Right renal cortex interstitium (tissue), 3 donors: ENCODE results near the gene LGSN. TPM values are rescaled to one million over a fixed set of nuclear protein-coding genes. Genes with fewer than 3 reads are reported as not detected.
"Not testable (repeated sequence)": the region's sequence is repeated elsewhere in the genome, so short reads cannot be mapped to it uniquely, and the experiment has no call there.

Experiments used
- DNase-seq, 3 donors: peaks; one replicate each; pipeline ENCODE4 v3.0.0-alpha.2; 2013; ENCODE audit warnings: low read depth in 3 of 3, low spot score in 2 of 3
- polyA plus RNA-seq, 3 donors: library from polyadenylated mRNA; unstranded; fragments of 120-200 nt; gene quantifications; one replicate each; pipeline ENCODE4 v1.2.1, GENCODE V29; 2013; ENCODE audit not compliant: insufficient read length in 3 of 3

Gene LGSN, protein sequence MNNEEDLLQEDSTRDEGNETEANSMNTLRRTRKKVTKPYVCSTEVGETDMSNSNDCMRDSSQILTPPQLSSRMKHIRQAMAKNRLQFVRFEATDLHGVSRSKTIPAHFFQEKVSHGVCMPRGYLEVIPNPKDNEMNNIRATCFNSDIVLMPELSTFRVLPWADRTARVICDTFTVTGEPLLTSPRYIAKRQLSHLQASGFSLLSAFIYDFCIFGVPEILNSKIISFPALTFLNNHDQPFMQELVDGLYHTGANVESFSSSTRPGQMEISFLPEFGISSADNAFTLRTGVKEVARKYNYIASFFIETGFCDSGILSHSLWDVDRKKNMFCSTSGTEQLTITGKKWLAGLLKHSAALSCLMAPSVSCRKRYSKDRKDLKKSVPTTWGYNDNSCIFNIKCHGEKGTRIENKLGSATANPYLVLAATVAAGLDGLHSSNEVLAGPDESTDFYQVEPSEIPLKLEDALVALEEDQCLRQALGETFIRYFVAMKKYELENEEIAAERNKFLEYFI
- polyA plus RNA-seq: under 1 TPM; 0.52 to 0.97 (median 0.71) TPM

DNA sequence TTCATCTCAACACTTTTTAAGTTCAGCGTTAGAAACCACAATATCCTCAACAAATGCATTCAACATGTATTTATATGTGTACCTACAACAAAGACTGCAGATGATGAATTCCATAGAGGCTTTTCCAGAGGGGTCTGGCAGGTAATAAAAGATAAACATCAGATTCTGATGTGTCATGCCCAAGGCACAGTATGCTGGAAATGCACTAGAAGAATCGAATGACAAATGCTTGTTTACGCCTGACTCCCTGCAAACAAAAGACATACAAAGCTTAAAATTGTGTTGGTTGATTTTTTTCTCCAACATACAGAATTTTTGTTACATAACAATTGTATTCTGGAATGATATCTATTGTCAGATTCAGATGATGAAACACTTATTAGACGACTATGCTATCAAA, at the start of gene LGSN:
TSS of gene LGSN (minus strand) at position 45 of the 400 bp plus-strand sequence. CDS start at position 5, 40 bp downstream.
- DNase-seq: no peak

DNA sequence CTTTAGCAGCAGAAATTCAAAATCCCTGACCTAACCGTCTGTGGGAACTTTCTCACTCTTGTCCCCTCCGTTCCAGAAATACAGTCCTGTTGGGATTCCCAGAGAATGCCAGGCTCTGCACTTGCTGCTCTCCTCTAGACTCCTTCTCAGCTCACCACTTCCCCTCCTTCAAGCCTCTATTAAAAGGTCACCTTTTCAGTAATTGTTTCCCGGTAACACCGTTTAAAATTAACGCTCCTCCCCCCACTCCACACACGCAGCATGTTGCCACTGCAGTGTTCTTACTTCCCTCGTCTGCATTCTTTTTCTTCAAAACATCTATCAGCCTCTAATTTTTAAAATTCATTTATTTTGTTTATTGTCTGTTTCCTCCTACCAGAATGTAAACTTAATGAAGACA, 48.6 kb upstream of the LGSN start:
- no peak for DNase-seq

DNA sequence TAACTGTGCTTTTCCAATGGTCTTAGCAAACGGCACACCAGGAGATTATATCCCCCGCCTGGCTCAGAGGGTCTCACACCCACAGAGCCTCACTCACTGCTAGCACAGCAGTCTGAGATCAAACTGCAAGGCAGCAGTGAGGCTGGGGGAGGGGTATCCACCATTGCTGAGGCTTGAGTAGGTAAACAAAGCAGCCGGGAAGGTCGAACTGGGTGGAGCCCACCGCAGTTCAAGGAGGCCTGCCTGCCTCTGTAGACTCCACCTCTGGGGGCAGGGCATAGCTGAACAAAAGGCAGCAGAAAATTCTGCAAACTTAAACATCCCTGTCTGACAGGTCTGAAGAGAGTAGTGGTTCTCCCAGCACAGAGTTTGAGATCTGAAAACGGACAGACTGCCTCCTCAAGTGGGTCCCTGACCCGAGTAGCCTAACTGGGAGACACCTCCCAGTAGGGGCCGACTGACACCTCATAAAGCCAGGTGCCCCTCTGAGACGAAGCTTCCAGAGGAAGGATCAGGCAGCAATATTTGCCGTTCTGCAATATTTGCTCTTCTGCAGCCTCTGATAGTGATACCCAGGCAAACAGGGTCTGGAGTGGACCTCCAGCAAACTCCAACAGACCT, 42.8 kb upstream of the LGSN start:
- not testable (repeated sequence) for DNase-seq

DNA sequence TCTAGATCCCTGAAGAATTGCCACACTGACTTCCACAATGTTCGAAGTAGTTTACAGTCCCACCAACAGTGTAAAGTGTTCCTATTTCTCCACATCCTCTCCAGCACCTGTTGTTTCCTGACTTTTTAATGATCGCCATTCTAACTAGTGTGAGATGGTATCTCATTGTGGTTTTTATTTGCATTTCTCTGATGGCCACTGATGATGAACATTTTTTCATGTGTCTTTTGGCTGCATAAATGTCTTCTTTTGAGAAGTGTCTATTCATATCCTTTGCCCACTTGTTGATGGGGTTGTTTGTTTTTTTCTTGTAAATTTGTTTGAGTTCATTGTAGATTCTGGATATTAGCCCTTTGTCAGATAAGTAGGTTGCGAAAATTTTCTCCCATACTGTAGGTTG, 37.6 kb upstream of the LGSN start:
- DNase-seq: not testable (repeated sequence)

DNA sequence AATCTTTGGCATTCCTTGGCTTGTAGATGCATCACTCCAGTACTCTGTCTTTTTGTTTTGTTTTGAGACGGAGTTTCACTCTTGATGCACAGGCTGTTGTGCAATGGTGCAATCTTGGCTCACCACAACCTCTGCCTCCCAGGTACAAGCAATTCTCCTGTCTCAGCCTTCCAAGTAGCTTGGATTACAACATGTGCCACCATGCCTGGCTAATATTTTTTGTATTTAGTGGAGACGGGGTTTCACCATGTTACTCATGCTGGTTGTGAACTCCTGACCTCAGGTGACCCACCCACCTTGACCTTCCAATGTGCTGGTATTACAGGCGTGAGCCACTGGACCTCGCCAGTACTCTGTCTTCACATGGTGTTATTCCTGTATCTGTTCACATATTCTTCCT, 35.8 kb upstream of the LGSN start:
- no peak for DNase-seq

DNA sequence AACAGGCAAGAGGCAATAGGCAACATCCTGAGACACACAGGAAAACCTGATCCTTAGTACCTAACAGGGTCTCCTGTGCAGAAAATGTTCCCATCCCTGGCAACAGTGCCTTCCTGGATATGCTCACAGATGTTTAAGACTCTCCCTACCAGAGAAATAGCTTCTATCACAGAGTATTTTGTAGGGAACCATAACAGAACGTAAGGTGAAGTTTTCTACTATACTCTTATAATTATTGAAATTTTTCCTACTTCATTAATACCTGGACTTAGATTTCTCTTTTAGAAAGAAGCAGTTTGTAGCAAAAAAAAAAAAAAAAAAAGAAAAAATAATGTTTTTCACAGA, 33.5 kb upstream of the LGSN start:
- DNase-seq: no peak

DNA sequence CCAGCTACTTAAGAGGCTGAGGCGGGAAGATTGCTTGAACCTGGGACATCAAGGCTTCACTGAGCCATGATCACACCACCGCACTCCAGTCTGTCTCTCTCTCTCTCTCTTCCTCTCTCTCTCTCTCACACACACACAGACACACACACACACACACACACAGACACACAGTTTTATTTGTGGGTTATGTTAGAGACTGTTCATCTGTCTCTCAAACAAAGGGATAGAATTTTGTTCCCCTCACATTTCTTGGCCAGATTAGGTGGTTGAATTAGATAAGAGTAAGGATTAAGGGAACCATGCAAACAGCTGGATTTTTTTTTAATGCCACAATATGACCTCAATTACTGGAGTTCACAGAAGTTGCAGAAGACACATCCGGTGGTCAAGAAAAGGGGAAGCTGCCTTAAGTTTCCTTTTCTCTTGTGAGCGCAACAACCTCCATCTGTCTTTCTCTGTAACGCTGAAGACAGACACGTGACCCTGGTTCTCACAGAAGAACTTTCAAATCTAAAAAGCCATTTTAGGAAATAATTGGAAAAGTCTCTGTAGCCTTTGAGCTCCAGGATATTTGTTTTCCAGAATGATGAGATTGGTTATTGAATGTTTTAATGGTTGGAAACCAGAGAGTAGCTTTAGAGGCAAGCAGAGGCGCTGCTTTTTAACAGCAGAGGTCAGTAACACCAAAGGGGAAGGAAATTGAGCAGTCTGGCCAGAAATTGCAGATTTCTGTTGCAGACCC, 32.9 kb upstream of the LGSN start:
- no peak for DNase-seq

DNA sequence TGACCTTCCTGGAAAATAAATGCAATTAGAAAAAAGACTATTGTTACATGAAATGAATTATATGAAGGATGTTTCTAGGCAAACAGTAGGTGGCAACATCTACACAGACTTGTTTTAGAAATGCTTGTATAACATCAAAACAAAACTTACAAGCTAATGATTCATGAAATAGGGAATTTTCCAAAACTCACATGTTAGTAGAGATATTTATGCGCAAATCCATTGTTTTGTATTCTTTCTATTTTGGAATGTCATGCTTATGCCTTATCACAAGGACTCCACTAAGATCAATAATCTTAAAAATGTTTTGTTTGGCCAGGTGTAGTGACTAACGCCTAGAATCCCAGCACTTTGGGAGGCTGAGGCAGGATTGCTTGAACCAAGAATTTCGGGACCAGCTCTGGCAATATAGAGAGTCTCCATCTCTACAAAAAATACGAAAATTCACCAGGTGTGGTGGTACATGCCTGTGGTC, 32.3 kb upstream of the LGSN start:
- DNase-seq: no peak

DNA sequence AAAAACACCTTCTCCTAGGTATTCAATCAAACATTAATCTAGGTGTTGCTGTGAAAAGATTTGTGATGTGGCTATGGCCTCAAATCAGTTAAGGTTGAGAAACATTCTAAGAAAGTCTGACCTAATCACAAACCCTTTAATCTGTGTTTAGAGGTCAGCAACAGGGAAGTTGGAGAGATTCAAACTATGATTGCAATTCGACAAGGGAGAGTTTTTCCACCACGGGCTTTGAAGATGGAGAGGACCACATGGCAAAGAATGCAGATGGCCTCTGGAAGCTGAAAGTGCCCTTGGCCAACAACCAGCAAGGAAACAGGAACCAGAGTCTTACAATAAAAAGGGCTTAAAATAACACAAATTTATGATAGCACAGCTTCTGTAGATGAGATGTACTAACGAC, 29.6 kb upstream of the LGSN start:
- DNase-seq: no peak

DNA sequence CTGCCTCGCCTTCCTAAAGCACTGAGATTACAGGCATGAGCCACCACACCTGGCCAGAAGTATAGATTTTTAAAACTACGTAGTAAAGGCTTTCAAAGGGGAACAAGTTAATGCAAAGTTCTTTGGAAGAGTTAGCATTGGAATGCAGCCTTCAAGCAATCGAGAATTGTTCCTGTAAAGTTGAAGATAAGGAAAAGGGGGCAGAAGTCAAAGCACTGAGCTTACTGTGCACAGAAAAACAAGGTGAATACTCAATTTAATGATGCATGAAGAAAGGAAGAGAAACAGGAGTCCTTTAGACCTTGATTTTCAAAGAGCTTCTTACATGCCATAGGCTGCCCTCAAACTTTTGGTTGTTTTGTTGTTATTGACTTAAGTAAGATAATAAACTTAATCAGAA, 29.1 kb upstream of the LGSN start:
- DNase-seq: no peak

DNA sequence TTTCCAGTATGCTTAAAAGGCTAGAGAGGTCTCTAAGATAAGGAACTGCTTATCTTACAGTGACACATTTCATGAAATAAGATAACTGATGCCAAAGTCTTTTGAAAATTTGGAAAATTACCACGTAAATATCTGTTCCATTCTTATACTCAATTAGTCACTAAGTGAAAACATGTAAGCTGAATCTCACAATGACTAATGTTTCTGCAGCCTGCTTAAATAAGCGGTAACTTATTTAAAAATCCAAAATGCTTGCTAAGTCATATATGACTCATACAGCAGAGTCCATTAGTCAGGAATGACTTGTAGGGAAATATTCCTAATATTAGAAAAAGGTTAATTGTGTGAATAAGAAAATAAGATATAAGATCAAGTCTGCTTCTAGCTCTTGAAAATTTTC, 27.8 kb upstream of the LGSN start:
- no peak for DNase-seq

DNA sequence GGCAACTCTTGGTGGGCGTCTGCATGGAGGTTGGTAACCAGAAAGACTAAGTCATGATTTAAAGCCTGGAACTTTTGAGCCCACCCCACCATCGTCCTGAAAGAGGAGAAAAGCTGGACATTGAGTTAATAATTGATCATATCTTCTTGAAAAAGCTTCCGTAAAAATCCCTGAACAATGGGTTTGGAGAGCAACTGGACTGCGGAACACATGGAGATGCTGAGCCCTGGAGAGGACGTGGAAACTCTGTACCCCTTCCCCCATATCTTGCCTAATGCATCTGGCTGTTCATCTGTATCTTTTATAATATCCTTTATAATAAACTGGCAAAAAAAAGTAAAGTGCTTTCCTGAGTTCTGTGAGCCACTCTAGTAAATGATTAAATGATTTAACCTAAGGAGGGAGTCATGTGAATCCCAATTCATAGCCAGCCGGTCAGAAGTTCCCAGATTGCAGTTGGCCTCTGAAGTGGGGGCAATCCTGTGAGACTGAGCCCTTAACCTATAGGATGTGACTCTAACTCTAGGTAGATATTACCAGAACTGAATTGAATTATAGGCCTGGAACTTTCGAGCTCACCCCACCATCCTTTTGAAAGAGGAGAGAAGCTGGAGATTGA, 26.5 kb upstream of the LGSN start:
- no peak for DNase-seq

DNA sequence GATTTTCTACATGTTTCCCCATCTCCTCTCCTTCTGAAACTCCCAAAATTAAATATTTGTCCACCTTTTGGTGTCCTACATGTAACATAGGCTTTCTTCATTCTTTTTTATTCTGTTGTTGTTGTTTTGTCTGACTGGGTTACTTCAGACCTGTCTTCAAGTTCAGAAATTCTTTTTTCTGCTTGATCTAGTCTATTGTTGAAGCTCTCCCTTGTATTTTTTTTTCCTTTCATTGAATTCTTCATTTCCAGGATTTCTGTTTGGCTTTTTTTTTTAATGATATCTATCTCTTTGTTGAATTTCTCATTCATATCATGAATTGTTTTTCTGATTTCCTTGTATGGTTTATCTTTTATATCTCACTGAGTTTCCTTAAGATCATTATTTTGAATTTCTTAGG, 20.6 kb upstream of the LGSN start:
- no peak for DNase-seq

DNA sequence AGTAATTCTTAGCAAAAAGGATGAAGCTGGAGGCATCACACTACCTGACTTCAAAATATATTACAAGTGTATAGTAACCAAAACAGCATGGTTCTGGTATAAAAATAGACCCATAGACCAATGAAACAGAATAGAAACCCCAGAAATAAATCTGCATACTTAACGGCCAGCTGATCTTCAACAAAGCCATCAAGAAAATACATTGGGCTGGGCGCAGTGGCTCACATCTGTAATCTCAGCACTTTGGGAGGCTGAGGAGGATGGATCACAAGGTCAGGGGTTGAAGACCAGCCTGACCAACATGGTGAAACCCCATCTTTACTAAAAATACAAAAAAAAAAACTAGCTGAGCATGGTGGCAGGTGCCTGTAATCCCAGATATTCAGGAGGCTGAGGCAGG, 14.9 kb upstream of the LGSN start:
- DNase-seq: not testable (repeated sequence)

DNA sequence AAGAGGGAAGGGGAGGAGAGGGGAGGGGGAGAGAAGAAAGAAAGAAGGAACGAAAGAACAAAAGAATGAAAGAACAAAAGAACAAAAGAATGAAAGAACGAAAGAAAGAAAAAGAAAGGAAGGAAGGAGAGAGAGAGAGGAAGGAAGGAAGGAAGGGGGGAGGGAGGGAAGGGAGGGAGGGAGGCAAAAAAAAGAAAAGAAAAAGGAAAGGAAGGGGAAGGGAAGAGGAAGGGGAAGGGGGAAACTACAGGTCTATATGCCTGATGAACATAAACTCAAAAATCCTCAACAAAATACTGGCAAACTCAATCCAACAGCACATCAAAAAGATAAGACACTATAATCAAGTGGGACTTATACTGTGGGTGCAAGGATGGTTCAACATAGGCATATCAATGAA, 13.7 kb upstream of the LGSN start:
- DNase-seq: no peak

DNA sequence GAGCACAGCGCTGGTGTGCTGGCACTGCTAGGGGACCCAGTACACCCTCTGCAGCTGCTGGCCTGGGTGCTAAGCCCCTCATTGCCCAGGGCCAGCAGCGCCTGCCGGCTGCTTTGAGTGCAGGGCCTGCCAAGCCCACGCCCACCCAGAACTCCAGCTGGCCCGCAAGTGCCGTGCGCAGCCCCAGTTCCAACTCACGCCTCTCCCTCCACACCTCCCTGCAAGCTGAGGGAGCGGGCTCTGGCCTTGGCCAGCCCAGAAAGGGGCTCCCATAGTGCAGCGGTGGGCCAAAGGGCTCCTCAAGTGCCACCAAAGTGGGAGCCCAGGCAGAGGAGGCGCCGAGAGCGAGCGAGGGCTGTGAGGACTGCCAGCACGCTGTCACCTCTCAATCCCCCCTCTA, 6.8 kb upstream of the LGSN start:
- DNase-seq: not testable (repeated sequence)

DNA sequence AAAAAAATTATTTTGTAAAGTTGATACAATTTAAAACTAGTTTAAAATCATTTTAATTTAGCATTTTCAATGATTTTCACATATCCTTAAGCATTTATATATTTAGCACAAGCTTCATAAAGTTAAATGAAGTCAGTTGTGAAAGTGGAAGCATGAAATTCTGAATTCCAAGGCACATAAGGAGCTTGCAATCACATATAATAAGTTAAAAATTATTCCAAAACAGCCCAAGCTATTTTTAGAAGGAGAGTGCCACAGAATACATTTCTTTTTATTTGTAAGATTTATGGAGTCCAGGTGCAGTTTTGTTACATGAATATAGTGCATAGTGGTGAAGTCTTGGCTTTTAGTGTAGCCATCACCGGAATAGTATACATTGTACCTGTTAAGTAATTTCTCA, 3.2 kb upstream of the LGSN start:
- DNase-seq: no peak

DNA sequence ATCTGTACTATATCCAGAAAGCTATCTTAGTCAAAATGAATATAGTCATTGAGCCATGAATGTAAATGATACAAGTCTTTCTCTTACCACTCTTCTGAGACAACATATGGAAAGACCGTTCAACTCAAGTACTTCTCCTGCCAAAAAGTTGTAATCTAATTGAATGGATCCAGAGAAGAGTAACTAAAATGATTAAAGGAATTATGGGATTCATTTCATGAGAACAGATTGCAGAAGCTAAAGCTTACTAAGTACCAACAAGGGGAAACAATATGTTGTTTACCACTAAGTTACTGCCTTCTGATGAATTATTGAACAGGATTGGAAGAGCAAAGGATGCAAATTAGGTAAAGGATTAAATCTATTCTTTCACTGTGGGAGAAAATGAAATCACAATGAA, 2.0 kb upstream of the LGSN start:
- no peak for DNase-seq

DNA sequence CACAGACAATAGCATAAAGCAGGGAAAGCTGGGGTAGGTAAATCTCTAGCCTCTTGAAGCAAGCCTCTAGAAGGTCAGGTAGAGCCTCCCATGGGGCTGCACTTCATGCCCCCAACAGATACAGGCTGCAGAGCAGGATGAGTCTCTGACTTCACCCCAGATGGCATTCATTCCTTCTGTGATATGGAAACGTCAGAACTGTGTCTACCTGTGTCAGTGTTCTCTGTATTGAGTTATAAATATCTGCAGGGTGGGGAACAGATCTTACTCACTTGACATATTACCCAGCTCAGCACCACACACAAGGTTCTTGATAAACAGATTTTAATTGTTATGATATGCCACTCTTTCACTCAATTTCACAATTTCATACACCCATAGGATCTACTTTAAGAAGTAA, 2.1 kb downstream of the LGSN start:
- DNase-seq: no peak

DNA sequence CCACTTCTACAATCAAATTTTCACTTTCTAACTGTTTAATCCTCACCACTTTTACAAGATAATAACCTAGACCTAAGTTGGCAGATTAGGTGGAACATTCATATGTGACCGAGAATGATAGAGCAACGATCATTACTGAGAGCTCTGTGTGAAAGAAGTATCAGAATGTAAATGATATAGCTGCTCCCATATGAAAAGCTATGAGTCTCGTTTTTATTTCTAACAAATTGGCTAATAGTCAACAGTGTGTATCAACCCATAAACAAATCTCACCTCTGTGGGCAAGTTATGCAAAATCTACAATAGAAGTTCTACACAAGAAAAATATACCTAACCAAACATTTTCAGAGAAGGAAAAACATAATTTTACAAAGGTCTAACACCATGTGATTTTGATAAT, 3.7 kb downstream of the LGSN start:
- no peak for DNase-seq

DNA sequence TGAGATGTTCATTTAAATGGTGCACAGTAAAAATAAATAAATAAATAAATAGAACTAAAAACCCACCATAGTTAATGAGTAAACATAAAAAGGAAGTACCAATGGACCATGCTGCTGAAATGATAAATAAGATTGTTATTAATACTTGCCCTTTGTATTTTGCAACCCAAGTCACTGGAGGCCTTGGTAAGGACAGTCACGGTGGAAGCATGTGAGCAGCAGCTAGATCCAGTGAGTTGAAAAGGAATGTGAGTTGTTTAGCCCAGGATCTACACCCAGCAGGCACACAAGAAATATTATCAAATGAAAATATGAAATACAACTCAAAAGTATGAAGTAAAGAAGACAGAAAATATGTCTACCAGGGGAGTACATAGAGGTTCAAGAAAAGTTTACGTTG, 6.7 kb downstream of the LGSN start:
- no peak for DNase-seq
